VCaP (cell line): ENCODE data around the gene ALCAM.
"Not testable (repeated sequence)": the region's sequence is repeated elsewhere in the genome, so short reads cannot be mapped to it uniquely, and the experiment has no call there.

ENCODE experiments used
- H3K27ac ChIP-seq: fragments of 450-650 bp; 2 replicates; pipeline ENCODE4 v1.5.1; 2017
- CTCF ChIP-seq: fragments of 450-650 bp; conservative IDR thresholded peaks from 2 replicates; pipeline ENCODE4 v1.5.1; 2017; ENCODE audit warnings: mild to moderate bottlenecking, moderate library complexity

ALCAM gene

GRCh38 chr3:105584003-105584790 is 217.5 kb downstream of the ALCAM start:
- no peak overlapping the region for H3K27ac ChIP-seq
- no peak for TF ChIP-seq CTCF

DNA sequence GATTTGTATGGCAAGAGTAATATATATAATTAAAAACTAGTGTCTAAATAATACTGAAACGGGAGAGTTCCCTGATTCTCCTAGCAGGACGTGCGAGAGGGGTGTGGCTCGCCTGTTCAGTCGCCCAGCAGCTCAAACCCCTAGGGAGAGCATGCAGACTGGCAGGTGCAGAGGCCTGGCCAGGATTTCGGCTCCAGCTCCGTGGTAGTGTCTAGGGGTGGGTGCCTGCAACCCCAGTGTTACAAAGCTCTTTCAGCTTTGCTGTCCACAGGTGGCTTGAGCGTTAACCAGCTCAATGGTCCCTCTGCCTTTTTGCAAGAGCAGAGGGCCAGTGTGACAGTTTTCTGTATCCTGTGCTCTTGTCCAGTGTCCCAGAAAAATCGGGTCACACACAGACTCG is 226.6 kb downstream of the ALCAM start:
- no peak overlapping the region for H3K27ac ChIP-seq
- no peak for TF ChIP-seq CTCF

GRCh38 chr3:105594219-105594618 is 227.5 kb downstream of the ALCAM start:
- TF ChIP-seq CTCF, result no peak
- no peak overlapping the region for H3K27ac ChIP-seq

GRCh38 chr3:105598042-105598796 is 231.5 kb downstream of the ALCAM start:
- no peak for TF ChIP-seq CTCF
- no peak overlapping the region for H3K27ac ChIP-seq

DNA sequence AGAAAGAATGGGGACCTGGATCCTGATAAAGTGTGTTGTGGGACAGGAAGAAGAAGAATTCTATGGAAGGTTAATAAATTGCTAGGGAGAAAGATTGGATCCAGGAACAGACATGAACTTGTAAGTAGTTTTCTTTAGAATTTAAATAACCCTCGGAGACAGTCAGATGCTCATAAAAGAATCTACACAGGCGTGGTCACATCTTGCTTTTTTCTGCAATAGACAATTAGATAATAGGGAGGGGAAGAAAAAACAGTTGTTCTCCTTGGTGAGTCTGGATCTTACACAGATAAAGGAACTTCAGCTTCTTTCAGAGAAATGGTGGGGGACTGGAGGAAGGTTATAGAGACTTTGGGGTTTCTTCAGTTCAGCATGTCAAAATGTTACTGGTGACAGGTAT is 232.6 kb downstream of the ALCAM start:
- no peak overlapping the region for H3K27ac ChIP-seq

DNA sequence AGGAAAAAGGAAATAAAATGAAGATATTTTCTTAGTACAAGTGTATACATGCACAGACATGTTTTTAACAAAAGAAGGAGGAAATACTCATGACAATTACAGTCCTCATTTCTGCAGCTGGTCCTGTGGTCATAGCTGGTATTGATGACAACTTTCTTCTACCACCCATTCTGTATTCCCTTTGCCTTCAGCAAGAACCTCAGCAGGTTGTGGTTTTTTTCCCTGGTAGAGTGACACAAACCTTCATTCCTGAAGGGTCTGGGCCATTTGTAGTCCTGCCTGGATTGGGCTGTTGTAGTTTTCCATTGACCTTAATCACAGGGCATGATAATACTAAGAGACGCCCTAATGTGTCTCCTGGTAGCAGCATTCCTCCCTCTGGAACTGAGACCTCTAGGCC is 235.0 kb downstream of the ALCAM start:
- not testable (repeated sequence) for H3K27ac ChIP-seq

More for the DNA sequence above, 232.6 kb downstream of the ALCAM start:
- no peak for TF ChIP-seq CTCF

GRCh38 chr3:105602286-105602685 is 235.6 kb downstream of the ALCAM start:
- not testable (repeated sequence) for H3K27ac ChIP-seq

- not testable (repeated sequence) for H3K27ac ChIP-seq
Observed at GRCh38 chr3:105603516-105603915, 236.8 kb downstream of the ALCAM start.

DNA sequence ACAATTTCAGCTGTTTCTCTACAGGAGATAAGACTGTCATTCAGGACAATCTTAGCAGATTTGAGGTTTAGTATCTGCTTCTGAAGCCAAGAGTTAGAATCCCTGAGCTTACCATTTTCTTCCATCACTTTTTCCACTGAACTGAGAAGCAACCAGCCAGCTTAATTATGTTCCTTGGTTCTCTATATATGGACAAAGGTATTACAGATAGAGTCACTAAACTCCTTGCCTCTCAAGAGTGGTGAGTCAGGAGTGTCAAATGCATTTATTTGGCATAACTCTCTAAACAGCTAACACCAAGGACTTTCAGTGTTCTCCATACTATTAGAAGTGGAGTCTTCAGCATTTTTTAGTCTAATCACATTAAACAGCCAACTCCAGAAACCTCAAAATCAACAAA is 239.3 kb downstream of the ALCAM start:
- no peak for TF ChIP-seq CTCF
- H3K27ac ChIP-seq, result no peak overlapping the region
